A549 (cell line): ENCODE results near the gene KDM6B. TPM values are rescaled to one million over a fixed set of nuclear protein-coding genes. Genes with fewer than 3 reads are reported as not detected.

Experiments
- ATAC-seq, 2 experiments: fragments of 200-7000 bp in 1 of 2; fragments of >200 bp in 1 of 2; cut with Nextera tagmentation in 1 of 2; cut with Tn5 transposase in 1 of 2; 3 replicates each; pipeline versions ENCODE4 v1.8.0 to v1.9.1; 2018 to 2020; ENCODE audit warnings: mild to moderate bottlenecking in 1 of 2, moderate library complexity in 1 of 2
- CTCF ChIA-PET: fragments of 300-600 bp; sonication (Branson Sonifier 250); formaldehyde crosslinking; extraction: SDS; loops from one replicate; lab custom pipeline; 2021; ENCODE audit warnings: antibody characterized with exemption, inconsistent platforms; lab: Yijun Ruan, JAX
- POLR2A ChIA-PET: fragments of 350-600 bp; formaldehyde crosslinking; extraction: SDS; loops from one replicate; lab custom pipeline; 2021; ENCODE audit warnings: antibody characterized with exemption, inconsistent platforms; lab: Yijun Ruan, JAX
- DNase-seq, 2 experiments: peaks; one replicate each; pipeline versions ENCODE4 v3.0.0 to v3.0.0-alpha.2; 2011 to 2016; ENCODE audit warnings: low read depth in 1 of 2, low spot score in 1 of 2
- FAIRE-seq: peaks from 2 replicates; lab custom pipeline; 2011; peaks lifted over from hg19 to GRCh38; lab: Jason Lieb, UNC
- H3K27ac ChIP-seq, 2 experiments: fragments of >200 bp; sonication (Bioruptor Twin); formaldehyde crosslinking; 3 replicates each; pipeline ENCODE4 v1.5.1; 2016 to 2017
- H3K4me1 ChIP-seq: fragments of >200 bp; sonication (Bioruptor Twin); formaldehyde crosslinking; 3 replicates; pipeline ENCODE4 v1.6.1; 2016
- H3K4me2 ChIP-seq: fragments of >200 bp; sonication (Bioruptor Twin); formaldehyde crosslinking; 3 replicates; pipeline ENCODE4 v1.6.1; 2016
- H3K4me3 ChIP-seq: fragments of >200 bp; sonication (Bioruptor Twin); formaldehyde crosslinking; 3 replicates; pipeline ENCODE4 v1.5.1; 2016
- H3K9me3 ChIP-seq: fragments of >200 bp; sonication (Bioruptor Twin); formaldehyde crosslinking; 3 replicates; pipeline ENCODE4 v1.6.1; 2016
- BHLHE40 ChIP-seq: IDR thresholded peaks from 2 replicates; pipeline ENCODE4 v1.6.1; 2012; ENCODE audit warnings: low read depth, low read length, inconsistent platforms
- CEBPB ChIP-seq, 2 experiments: fragments of >200 bp in 1 of 2; sonication (Bioruptor Twin) in 1 of 2; formaldehyde crosslinking in 1 of 2; IDR thresholded peaks; 2 replicates each; pipeline ENCODE4 v1.6.1; 2012 to 2016
- CHD2 ChIP-seq: fragments of 150-350 bp; IDR thresholded peaks from 2 replicates; pipeline ENCODE4 v1.6.1; 2014; ENCODE audit warnings: low read length; ENCODE audit not compliant: partially characterized antibody
- CHD4 ChIP-seq: fragments of 200-600 bp; sonication (generic); IDR thresholded peaks from 2 replicates; pipeline ENCODE4 v1.6.1; 2016; ENCODE audit warnings: antibody characterized with exemption, mild to moderate bottlenecking, borderline replicate concordance
- EP300 ChIP-seq, 2 experiments: fragments of >200 bp; sonication (Bioruptor Twin); formaldehyde crosslinking; IDR thresholded peaks; 2 replicates in 1 of 2; 3 replicates in 1 of 2; pipeline ENCODE4 v1.6.1; 2016 to 2017
- HEYL ChIP-seq: fragments of 250-450 bp; sonication (Bioruptor Pico); IDR thresholded peaks from 2 replicates; pipeline ENCODE4 v1.8.0; 2021; ENCODE audit warnings: mild to moderate bottlenecking, moderate library complexity
- HOXA7 ChIP-seq: fragments of 250-450 bp; sonication (Bioruptor Pico); IDR thresholded peaks from 2 replicates; pipeline ENCODE4 v1.5.0; 2020; ENCODE audit warnings: mild to moderate bottlenecking, moderate library complexity
- HOXB13 ChIP-seq: fragments of 250-450 bp; sonication (Bioruptor Pico); IDR thresholded peaks from 2 replicates; pipeline ENCODE4 v1.5.0; 2020; ENCODE audit warnings: low read depth, mild to moderate bottlenecking, moderate library complexity
- JUNB ChIP-seq: fragments of >200 bp; sonication (Bioruptor Twin); formaldehyde crosslinking; IDR thresholded peaks from 2 replicates; pipeline ENCODE4 v1.6.1; 2016
- KDM5A ChIP-seq: fragments of 200-600 bp; sonication (generic); IDR thresholded peaks from 2 replicates; pipeline ENCODE4 v1.6.1; 2016; ENCODE audit warnings: antibody characterized with exemption, mild to moderate bottlenecking
- MAZ ChIP-seq: fragments of 150-350 bp; IDR thresholded peaks from 2 replicates; pipeline ENCODE4 v1.6.1; 2014; ENCODE audit warnings: antibody characterized with exemption, low read depth, low read length, borderline replicate concordance
- NFE2L2 ChIP-seq: fragments of 150-350 bp; conservative IDR thresholded peaks from 2 replicates; pipeline ENCODE4 v1.6.1; 2014; ENCODE audit warnings: low read length
- NR3C1 ChIP-seq: fragments of >200 bp; sonication (Bioruptor Twin); formaldehyde crosslinking; IDR thresholded peaks from 3 replicates; pipeline ENCODE4 v1.6.1; 2017
- POLR2AphosphoS2 ChIP-seq: conservative IDR thresholded peaks from 2 replicates; pipeline ENCODE4 v1.6.1; 2012; ENCODE audit warnings: low read length, improper control_type of control experiment, inconsistent platforms
- RCOR1 ChIP-seq: fragments of 150-350 bp; IDR thresholded peaks from 2 replicates; pipeline ENCODE4 v1.6.1; 2014; ENCODE audit warnings: antibody characterized with exemption, low read length, low read depth
- RFX5 ChIP-seq: fragments of 450-650 bp; IDR thresholded peaks from 2 replicates; pipeline ENCODE4 v1.7.1; 2014; ENCODE audit warnings: antibody characterized with exemption, mild to moderate bottlenecking, moderate library complexity
- RNF2 ChIP-seq: fragments of 200-600 bp; sonication (generic); IDR thresholded peaks from 2 replicates; pipeline ENCODE4 v1.6.1; 2016; ENCODE audit warnings: low read depth, mild to moderate bottlenecking, antibody characterized with exemption, moderate library complexity, borderline replicate concordance
- WGBS: methylation state at CpG from one replicate; pipeline ENCODE4 v1.1.6; 2017; ENCODE audit errors: missing lambda C conversion rate; 5-methylcytosine and 5-hydroxymethylcytosine counted together
- polyA plus RNA-seq, 4 experiments: library from polyadenylated mRNA; depleted of rRNA in 3 of 4; stranded (reverse); fragments of >200 nt; fragmentation: RNase III in 1 of 4; extraction: RNeasy Plus Mini Kit Qiagen cat#74134 plus additional on column Dnase treatment in 1 of 4; gene quantifications; 2 replicates in 3 of 4; 3 replicates in 1 of 4; pipeline ENCODE4 v1.2.3, GENCODE V29; 2011 to 2017
- TF ChIP-seq, protein P1 (sequence below): IDR thresholded peaks from 2 replicates; pipeline ENCODE4 v1.6.1; 2012
- TF ChIP-seq, protein P2 (sequence below): fragments of 200-600 bp; sonication (generic); IDR thresholded peaks from 2 replicates; pipeline ENCODE4 v1.6.1; 2016; ENCODE audit warnings: antibody characterized with exemption, mild to moderate bottlenecking, moderate library complexity
- TF ChIP-seq, protein P3 (sequence below): fragments of 250-450 bp; sonication (Bioruptor Pico); IDR thresholded peaks from 2 replicates; pipeline ENCODE4 v1.5.0; 2020; ENCODE audit warnings: low read depth, mild to moderate bottlenecking, moderate library complexity
- TF ChIP-seq, protein P4 (sequence below): IDR thresholded peaks from 2 replicates; pipeline ENCODE4 v1.6.1; 2012; ENCODE audit warnings: low read depth, borderline replicate concordance

KDM6B gene
- polyA plus RNA-seq, 2 of the 4 experiments (the other 2 are of a cell fraction): 1.3 to 8.8 TPM

DNA sequence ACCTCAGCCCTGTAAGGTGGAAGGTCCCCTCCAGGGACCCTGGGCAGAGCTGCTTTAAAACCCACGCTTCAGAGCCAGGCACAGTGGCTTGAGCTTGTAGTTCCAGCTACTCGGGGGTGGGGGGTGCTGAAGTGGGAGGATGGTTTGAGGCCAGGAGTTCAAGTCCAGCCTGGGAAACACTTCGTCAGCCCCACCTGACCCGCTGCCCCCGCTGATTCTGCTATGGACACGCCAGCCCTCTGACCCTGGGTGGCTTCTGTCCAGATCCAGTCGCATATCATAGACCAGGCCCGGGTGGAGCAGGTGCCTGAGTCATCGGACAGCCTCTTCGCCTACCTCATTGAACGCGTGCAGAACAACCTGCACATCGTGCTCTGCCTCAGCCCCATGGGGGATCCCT is 35.2 kb upstream of the KDM6B start (continued):
- no peak for TF ChIP-seq RFX5
- TF ChIP-seq, protein P1, sequence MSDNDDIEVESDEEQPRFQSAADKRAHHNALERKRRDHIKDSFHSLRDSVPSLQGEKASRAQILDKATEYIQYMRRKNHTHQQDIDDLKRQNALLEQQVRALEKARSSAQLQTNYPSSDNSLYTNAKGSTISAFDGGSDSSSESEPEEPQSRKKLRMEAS: no peak
- TF ChIP-seq, all 56 proteins: peak for 0

DNA sequence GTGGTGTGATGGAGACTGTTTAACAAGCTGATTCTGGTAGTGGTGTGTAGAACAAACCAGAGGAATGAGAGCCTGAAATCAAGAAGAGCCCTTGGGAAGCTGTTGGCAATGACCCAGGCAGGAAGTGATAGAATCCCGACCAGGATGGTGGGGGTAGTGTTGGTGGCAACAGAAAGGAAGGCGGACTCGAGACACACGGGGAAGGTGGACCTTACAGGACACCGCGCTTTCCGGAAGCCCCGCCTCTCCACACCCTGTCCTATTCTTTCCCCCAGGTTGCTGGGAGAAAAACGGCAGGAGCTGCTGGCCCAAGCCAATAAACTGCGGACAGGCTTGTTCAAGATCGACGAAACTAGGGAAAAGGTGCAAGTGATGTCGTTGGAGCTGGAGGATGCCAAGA is 30.0 kb upstream of the KDM6B start:
- Histone ChIP-seq H3K27ac (no peak overlapping the region), H3K4me3 (no peak overlapping the region), H3K4me2 (no peak overlapping the region), H3K4me1 (peaks cover 1% of the 10 kb centered on the region)
- 70% methylated on average over 13 of the region's 13 CpGs for WGBS
- no peak for DNase-seq
- CTCF ChIA-PET: interaction anchor here (0.7 to 2.8 kb wide), 10 partner anchors 14 to 243 kb away, joined by 3 to 10 read pairs (median 4); partner anchors contain the start of gene NAA38
- POLR2A ChIA-PET: no interaction called here
- FAIRE-seq: no peak
- no peak for ATAC-seq
- TF ChIP-seq RFX5: no peak
- no peak for TF ChIP-seq HEYL (CRISPR knock-in tag)
- no peak for TF ChIP-seq CHD2
- TF ChIP-seq, all 56 proteins: peak for 0
- no peaks in the 10 kb centered on the region for H3K9me3 ChIP-seq

DNA sequence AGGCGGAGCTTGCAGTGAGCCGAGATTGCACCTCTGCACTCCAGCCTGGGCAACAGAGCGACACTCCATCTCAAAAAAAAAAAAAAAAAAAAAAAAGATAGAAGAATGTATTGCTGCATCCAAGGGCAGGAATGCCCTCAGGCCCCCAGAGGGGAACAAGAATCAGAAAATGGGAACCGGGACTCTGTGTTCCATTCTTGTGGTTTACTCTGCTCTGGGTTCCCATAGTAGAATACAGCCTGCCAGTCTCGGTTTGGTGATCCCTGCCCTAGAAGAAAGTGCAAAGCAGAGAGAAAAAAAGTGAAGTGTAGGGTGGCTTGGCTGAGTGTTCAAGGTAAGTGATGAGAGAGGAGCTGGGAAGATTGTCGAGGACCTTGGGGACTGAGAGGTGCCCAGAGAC is 27.4 kb upstream of the KDM6B start:
- Histone ChIP-seq H3K27ac (no peak overlapping the region), H3K4me3 (no peak overlapping the region), H3K4me2 (no peak overlapping the region), H3K9me3 (no peaks in the 10 kb centered on the region), H3K4me1 (peaks cover 11% of the 10 kb centered on the region)
- ChIA-PET POLR2A (no interaction called here), CTCF (interaction anchor here (0.6 to 4.8 kb wide), 2 partner anchors 63 to 711 kb away, joined by 3 to 20 read pairs; no protein-coding TSS in a partner anchor)
- DNase-seq (no peak), ATAC-seq (no peak), FAIRE-seq (no peak)
- 62% methylated on average over 6 of the region's 6 CpGs for WGBS
- TF ChIP-seq HOXB13 (CRISPR knock-in tag) (no peak), JUNB (no peak), KDM5A (no peak), BHLHE40 (no peak), EP300 (IDR thresholded peaks at IDR 0.05) (no peak), POLR2AphosphoS2 (no peak), CHD4 (no peak), RNF2 (no peak), RCOR1 (no peak), NFE2L2 (no peak), MAZ (no peak), CEBPB (IDR thresholded peaks at IDR 0.05) (no peak), NR3C1 (no peak), HOXA7 (no peak)
- TF ChIP-seq, protein P1: no peak
- TF ChIP-seq, protein P2, sequence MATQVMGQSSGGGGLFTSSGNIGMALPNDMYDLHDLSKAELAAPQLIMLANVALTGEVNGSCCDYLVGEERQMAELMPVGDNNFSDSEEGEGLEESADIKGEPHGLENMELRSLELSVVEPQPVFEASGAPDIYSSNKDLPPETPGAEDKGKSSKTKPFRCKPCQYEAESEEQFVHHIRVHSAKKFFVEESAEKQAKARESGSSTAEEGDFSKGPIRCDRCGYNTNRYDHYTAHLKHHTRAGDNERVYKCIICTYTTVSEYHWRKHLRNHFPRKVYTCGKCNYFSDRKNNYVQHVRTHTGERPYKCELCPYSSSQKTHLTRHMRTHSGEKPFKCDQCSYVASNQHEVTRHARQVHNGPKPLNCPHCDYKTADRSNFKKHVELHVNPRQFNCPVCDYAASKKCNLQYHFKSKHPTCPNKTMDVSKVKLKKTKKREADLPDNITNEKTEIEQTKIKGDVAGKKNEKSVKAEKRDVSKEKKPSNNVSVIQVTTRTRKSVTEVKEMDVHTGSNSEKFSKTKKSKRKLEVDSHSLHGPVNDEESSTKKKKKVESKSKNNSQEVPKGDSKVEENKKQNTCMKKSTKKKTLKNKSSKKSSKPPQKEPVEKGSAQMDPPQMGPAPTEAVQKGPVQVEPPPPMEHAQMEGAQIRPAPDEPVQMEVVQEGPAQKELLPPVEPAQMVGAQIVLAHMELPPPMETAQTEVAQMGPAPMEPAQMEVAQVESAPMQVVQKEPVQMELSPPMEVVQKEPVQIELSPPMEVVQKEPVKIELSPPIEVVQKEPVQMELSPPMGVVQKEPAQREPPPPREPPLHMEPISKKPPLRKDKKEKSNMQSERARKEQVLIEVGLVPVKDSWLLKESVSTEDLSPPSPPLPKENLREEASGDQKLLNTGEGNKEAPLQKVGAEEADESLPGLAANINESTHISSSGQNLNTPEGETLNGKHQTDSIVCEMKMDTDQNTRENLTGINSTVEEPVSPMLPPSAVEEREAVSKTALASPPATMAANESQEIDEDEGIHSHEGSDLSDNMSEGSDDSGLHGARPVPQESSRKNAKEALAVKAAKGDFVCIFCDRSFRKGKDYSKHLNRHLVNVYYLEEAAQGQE: no peak
- TF ChIP-seq, protein P3, sequence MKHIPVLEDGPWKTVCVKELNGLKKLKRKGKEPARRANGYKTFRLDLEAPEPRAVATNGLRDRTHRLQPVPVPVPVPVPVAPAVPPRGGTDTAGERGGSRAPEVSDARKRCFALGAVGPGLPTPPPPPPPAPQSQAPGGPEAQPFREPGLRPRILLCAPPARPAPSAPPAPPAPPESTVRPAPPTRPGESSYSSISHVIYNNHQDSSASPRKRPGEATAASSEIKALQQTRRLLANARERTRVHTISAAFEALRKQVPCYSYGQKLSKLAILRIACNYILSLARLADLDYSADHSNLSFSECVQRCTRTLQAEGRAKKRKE (CRISPR knock-in tag): no peak
- TF ChIP-seq, protein P4, sequence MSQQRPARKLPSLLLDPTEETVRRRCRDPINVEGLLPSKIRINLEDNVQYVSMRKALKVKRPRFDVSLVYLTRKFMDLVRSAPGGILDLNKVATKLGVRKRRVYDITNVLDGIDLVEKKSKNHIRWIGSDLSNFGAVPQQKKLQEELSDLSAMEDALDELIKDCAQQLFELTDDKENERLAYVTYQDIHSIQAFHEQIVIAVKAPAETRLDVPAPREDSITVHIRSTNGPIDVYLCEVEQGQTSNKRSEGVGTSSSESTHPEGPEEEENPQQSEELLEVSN: no peak
